Astrocyte of the cerebellum (primary cell): ENCODE results near the gene DSCAML1.

Experiments
- DNase-seq: peaks from one replicate; pipeline ENCODE4 v3.0.0-alpha.2; 2011; ENCODE audit warnings: low read depth
- H3K4me3 ChIP-seq: 2 replicates; pipeline ENCODE4 v1.5.1; 2011; ENCODE audit warnings: mild to moderate bottlenecking, low read depth, low read length, moderate library complexity
- in situ Hi-C: cut with HindIII; loops from 2 replicates; pipeline ENCODE4 v1.10.0; 2017; ENCODE audit warnings: low sequenced_read_pairs
- TF ChIP-seq, protein P1 (sequence below): IDR thresholded peaks from 2 replicates; pipeline ENCODE4 v1.5.1; 2012; ENCODE audit warnings: low read length, low read depth, moderate library complexity, mild to moderate bottlenecking; ENCODE audit errors: missing control alignments

DSCAML1 gene

DNA sequence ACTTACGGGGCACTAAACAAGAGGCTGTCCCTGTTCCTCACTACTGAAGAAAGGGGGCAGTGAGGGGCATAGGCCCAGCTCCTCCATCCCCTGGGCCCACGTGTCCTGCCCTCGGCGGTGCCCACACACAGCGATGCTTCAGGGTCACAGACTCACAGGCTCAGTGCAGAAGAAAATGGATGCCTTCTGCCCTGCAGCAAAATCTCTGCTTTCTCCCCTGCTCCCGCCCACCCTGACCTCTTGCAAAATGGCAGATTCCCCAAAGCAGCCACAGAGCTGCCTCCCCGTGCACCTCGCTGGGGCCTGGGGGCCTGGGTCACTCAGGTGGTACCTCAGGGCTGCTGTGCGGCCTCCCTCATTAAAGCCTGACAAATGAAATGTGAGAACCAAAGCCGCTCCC, 204.0 kb downstream of the DSCAML1 start:
- in situ Hi-C loops: no loop called here
- no peak for DNase-seq
- TF ChIP-seq, protein P1, sequence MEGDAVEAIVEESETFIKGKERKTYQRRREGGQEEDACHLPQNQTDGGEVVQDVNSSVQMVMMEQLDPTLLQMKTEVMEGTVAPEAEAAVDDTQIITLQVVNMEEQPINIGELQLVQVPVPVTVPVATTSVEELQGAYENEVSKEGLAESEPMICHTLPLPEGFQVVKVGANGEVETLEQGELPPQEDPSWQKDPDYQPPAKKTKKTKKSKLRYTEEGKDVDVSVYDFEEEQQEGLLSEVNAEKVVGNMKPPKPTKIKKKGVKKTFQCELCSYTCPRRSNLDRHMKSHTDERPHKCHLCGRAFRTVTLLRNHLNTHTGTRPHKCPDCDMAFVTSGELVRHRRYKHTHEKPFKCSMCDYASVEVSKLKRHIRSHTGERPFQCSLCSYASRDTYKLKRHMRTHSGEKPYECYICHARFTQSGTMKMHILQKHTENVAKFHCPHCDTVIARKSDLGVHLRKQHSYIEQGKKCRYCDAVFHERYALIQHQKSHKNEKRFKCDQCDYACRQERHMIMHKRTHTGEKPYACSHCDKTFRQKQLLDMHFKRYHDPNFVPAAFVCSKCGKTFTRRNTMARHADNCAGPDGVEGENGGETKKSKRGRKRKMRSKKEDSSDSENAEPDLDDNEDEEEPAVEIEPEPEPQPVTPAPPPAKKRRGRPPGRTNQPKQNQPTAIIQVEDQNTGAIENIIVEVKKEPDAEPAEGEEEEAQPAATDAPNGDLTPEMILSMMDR: no peak
- no peak overlapping the region for H3K4me3 ChIP-seq

DNA sequence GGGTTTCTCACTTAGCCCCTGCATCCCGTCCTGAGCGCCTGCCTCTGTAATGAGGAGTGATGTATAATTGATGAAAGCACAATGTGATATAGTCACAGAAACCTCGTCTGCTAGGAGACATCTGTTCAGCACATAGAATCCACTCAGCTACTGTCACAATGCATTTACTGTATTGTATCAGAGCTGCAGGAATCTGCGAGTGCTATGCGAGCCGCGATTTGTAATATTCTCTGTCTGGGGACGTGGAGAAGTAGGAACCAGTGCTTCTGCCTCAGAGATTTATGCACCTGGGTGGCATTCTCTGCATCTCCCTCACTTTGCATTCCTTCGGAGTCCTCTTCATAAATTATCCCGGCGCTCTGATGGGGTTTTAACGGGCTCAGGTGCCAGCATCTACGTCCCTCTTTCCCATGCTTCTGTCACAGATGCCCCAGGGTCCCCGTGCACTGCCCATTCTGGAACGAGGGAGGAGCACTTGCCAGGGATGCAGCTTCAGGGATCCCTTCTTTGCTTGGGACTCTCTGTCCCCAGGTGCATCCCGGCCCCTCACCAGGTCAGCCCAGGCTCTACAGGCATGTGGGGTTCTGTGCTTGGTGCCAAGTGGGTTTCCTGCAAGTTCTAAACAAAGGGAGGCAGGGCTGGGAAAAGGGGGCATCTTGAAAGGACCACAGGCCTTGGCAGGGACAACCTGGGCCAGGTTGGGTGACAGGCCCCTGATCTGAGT, 205.5 kb downstream of the DSCAML1 start:
- H3K4me3 ChIP-seq: no peak overlapping the region
- TF ChIP-seq, protein P1: no peak
- in situ Hi-C loops: no loop called here
- DNase-seq: no peak

DNA sequence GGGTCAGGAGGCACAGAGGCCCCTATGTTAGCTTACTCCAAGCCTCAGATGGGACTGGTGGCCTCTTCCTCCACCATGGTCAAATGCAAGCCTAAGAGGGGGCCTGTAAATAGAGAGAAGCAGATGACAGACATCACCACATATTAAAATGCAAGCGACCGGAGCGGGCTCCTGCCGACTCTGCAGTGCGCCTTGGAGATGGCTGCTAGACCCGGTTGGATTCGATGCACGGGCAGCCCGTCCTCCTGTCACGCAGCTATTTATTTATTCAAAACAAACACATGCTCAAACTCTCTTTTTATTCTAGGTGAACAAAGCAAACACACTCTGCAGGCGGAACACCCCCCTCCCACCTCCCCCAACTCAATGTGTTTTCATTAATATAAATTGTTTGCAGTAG, 208.0 kb downstream of the DSCAML1 start:
- TF ChIP-seq, protein P1: no peak
- no peak for DNase-seq
- in situ Hi-C loops: no loop called here
- H3K4me3 ChIP-seq: no peak overlapping the region

DNA sequence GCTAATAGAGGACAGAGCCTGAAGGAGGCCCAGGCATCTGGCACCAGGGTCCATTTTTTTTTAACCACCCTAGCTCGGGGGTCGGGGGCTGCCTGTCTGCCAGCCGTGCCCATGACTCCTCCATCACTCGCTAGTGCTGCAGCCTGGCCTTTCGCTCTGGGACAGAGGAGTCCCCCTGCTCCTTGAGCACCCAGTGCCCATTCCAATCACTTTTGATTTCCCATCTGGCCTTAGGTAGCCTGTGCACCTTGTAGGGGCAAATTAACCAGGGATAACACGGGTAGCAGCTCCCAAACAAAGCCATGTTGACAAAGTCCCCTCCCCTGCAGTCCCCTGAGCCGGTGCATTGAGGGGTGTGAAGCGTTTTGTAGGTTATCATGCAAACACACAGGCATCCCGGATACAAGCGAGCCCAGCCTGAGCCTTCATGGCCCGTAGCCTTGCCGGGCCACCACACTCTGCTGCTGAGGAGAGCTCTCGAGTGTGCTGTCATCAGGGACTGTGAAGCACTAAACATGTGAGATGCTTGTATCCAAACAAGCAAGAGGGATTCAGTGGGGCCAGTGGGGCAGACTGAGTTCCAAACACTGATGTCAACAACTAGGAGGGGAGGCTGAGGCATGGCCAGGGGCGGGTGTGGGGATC, 208.7 kb downstream of the DSCAML1 start:
- no peak for DNase-seq
- TF ChIP-seq, protein P1: no peak
- in situ Hi-C loops: no loop called here
- H3K4me3 ChIP-seq: no peak overlapping the region

DNA sequence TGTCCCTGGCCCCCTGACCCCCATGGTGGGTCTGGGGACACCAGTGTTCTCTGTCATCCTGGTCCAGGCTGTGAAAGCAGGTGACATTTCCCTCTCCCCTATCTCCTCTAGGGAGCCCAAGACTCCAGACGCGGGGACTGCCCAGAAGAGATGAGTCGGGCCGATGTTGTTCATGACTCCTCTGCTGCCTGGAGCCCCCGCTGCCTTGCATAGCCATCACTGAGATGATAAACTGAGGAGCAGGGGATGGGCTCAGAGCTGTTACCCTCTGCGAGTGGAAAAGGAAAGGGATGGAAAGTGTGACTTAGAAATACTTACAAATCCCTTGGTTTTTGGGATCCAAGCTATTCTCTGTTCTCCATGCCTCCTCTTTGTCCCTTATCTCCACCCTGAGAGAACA, 209.6 kb downstream of the DSCAML1 start:
- in situ Hi-C loops: no loop called here
- DNase-seq: no peak
- TF ChIP-seq, protein P1: no peak
- H3K4me3 ChIP-seq: no peak overlapping the region

DNA sequence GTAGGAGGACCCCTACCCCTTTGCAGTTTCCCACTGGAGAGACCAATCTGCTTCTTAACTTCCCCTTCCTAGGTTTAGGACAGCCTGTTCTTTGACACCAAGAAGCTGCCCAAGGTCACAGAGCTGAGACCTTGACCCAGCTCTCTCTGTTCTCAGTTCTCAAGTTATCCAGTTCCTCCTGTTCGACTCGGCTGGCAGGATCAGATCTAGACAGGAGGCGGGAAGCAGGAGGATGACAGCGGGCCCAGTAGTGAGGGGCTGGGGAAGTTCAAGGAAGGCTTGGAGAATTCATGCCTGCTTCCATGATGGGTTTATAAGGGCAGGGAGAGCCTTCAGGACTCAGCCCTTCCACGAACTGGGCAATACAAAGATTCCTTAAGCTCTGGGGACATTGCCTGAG, 210.6 kb downstream of the DSCAML1 start:
- DNase-seq: no peak
- in situ Hi-C loops: no loop called here
- TF ChIP-seq, protein P1: no peak
- H3K4me3 ChIP-seq: no peak overlapping the region
